AG09319 (cell line): Measurements from ENCODE around the gene NHSL2.
"Not testable (repeated sequence)": the region's sequence is repeated elsewhere in the genome, so short reads cannot be mapped to it uniquely, and the experiment has no call there.

Experiments used
- DNase-seq: peaks from one replicate; pipeline ENCODE4 v3.0.0-alpha.2; 2010; ENCODE audit warnings: low read depth; ENCODE audit errors: extremely low read depth
- CTCF ChIP-seq: IDR thresholded peaks from 2 replicates; pipeline ENCODE4 v1.5.1; 2011; ENCODE audit warnings: low read depth, mild to moderate bottlenecking, inconsistent platforms, low read length, moderate library complexity

Gene NHSL2

GRCh38 chrX:71954458-71954857, 43.8 kb downstream of the NHSL2 start:
- DNase-seq = no peak
- TF ChIP-seq CTCF = no peak

- no peak for TF ChIP-seq CTCF
- no peak for DNase-seq
Measured at GRCh38 chrX:71955530-71956120, 45.0 kb downstream of the NHSL2 start.

- TF ChIP-seq CTCF = no peak
- no peak for DNase-seq
Measured at GRCh38 chrX:71958281-71958675, 47.6 kb downstream of the NHSL2 start.

- not testable (repeated sequence) for DNase-seq
Measured at GRCh38 chrX:71964184-71964583, 53.5 kb downstream of the NHSL2 start.

- TF ChIP-seq CTCF = no peak
- DNase-seq = no peak
Measured at GRCh38 chrX:71974916-71975315, 64.3 kb downstream of the NHSL2 start.

GRCh38 chrX:71976753-71977152, 66.1 kb downstream of the NHSL2 start:
- TF ChIP-seq CTCF = no peak
- no peak for DNase-seq

- no peak for DNase-seq
- no peak for TF ChIP-seq CTCF
Measured at GRCh38 chrX:71978164-71978563, 67.5 kb downstream of the NHSL2 start.

- DNase-seq = no peak
- TF ChIP-seq CTCF = no peak
Measured at GRCh38 chrX:71989768-71990426, 79.3 kb downstream of the NHSL2 start.
